ENCODE results near the gene TRIOBP. TPM values are rescaled to one million over a fixed set of nuclear protein-coding genes. Genes with fewer than 3 reads are reported as not detected.

Gene TRIOBP
- total RNA-seq, 1 donor from 2014 or later, result 40.6 TPM

DNA sequence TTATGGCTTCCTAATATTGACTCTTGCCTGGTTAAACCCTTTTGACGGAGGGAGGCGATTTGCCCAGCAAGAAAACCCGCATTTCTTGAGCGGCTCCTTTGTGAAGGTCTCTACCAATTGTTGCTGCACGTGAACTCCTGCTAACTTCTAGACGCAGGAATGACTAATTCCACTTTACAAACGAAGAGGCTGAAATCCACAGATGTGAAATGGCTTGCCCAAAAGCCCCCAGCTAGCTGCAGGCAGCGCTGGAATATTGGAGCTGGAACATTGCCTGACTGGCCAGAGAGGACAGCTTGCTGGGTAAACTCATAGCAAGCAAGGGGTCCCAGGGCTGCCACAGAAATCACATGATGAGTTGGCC lies 111.4 kb downstream of the TRIOBP start:
- peak overlapping the region; percentile 92 for H3K4me2 ChIP-seq (ENCODE audit: low read length)
- H3K9me3 ChIP-seq (ENCODE audit: insufficient read depth, low read depth, low read length), result no peaks in the 10 kb centered on the region
- H3K36me3 ChIP-seq (ENCODE audit: insufficient read depth, low read length), result peaks cover 2% of the 10 kb centered on the region
- peaks cover 18% of the 10 kb centered on the region for H3K79me2 ChIP-seq (ENCODE audit: insufficient read depth, low read length)
- Mint-ChIP-seq H3K9me3 (ENCODE audit: unreplicated experiment) (no peaks in the 10 kb centered on the region), H3K27me3 (ENCODE audit: low read depth, unreplicated experiment) (peaks cover 14% of the 10 kb centered on the region), H3K27ac (ENCODE audit: unreplicated experiment) (no peak overlapping the region), H3K4me1 (ENCODE audit: low read depth, unreplicated experiment) (peaks cover 6% of the 10 kb centered on the region), H3K4me3 (ENCODE audit: unreplicated experiment) (peak overlapping the region; percentile 87), H3K36me3 (ENCODE audit: low read depth, unreplicated experiment) (peaks cover 5% of the 10 kb centered on the region)
- TF ChIP-seq, protein P1, sequence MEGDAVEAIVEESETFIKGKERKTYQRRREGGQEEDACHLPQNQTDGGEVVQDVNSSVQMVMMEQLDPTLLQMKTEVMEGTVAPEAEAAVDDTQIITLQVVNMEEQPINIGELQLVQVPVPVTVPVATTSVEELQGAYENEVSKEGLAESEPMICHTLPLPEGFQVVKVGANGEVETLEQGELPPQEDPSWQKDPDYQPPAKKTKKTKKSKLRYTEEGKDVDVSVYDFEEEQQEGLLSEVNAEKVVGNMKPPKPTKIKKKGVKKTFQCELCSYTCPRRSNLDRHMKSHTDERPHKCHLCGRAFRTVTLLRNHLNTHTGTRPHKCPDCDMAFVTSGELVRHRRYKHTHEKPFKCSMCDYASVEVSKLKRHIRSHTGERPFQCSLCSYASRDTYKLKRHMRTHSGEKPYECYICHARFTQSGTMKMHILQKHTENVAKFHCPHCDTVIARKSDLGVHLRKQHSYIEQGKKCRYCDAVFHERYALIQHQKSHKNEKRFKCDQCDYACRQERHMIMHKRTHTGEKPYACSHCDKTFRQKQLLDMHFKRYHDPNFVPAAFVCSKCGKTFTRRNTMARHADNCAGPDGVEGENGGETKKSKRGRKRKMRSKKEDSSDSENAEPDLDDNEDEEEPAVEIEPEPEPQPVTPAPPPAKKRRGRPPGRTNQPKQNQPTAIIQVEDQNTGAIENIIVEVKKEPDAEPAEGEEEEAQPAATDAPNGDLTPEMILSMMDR (IDR thresholded peaks at IDR 0.05; ENCODE audit: insufficient read depth, low read depth, low read length), result no peak
- no peak for TF ChIP-seq EZH2 (IDR thresholded peaks at IDR 0.05; ENCODE audit: insufficient read depth, low read length)
- H3K9ac ChIP-seq (ENCODE audit: low read length), result peak overlapping the region; percentile 79
- H4K20me1 ChIP-seq (ENCODE audit: insufficient read depth, low read length), result peaks cover 16% of the 10 kb centered on the region
- H3K27me3 ChIP-seq (ENCODE audit: insufficient read depth, low read length), result no peaks in the 10 kb centered on the region
- DNase-seq (ENCODE audit: low read depth), result peak; percentile 39
- peak overlapping the region; percentile 51 for H3K27ac ChIP-seq (ENCODE audit: low read depth, low read length)
- peak overlapping the region; percentile 71 for H3K4me3 ChIP-seq (ENCODE audit: insufficient read depth, low read depth, low read length)
- FAIRE-seq, result no peak
- H2AFZ ChIP-seq (ENCODE audit: low read depth, low read length), result peak overlapping the region; percentile 88
- H3K4me1 ChIP-seq (ENCODE audit: insufficient read depth, low read length), result peaks cover 33% of the 10 kb centered on the region

DNA sequence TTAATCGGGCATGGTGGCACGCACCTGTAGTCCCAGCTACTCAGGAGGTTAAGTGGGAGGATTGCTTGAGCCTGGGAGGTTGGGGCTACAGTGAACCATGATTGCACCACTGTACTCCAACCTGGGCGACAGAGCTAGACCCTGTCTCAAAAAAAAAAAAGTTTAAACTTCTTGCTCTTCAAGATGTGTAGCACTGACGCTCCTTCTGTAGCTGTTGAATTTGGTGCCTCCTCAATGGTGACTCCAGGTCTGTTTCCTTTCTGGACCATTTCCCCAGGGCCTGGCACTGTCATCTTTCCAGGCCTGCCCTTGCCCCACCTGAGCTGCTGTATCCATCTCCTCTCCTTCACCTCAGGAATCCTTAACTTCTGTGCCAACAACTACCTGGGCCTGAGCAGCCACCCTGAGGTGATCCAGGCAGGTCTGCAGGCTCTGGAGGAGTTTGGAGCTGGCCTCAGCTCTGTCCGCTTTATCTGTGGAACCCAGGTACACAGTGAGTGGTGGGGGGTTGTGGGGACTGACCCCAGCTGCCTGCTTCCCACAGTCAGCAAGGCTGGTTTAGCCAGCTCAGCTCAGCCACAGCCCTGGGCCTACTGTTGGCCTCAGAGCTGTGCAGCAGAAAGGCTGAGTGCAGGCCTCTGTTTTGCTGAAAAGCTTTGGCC lies 113.0 kb downstream of the TRIOBP start:
- Mint-ChIP-seq H3K4me1 (ENCODE audit: low read depth, unreplicated experiment) (peaks cover 6% of the 10 kb centered on the region), H3K4me3 (ENCODE audit: unreplicated experiment) (no peak overlapping the region)
- DNase-seq (ENCODE audit: low read depth), result no peak

More for the DNA sequence above, 113.0 kb downstream of the TRIOBP start:
- H3K9me3 Mint-ChIP-seq (ENCODE audit: unreplicated experiment), result no peaks in the 10 kb centered on the region
- peaks cover 7% of the 10 kb centered on the region for H3K27me3 Mint-ChIP-seq (ENCODE audit: low read depth, unreplicated experiment)
- Histone ChIP-seq H3K27me3 (ENCODE audit: insufficient read depth, low read length) (no peaks in the 10 kb centered on the region), H3K4me2 (ENCODE audit: low read length) (no peak overlapping the region), H3K9ac (ENCODE audit: low read length) (no peak overlapping the region), H3K4me1 (ENCODE audit: insufficient read depth, low read length) (peaks cover 27% of the 10 kb centered on the region), H3K27ac (ENCODE audit: low read depth, low read length) (no peak overlapping the region), H3K4me3 (ENCODE audit: insufficient read depth, low read depth, low read length) (no peak overlapping the region), H3K9me3 (ENCODE audit: insufficient read depth, low read depth, low read length) (no peaks in the 10 kb centered on the region), H2AFZ (ENCODE audit: low read depth, low read length) (no peak overlapping the region), H3K36me3 (ENCODE audit: insufficient read depth, low read length) (peaks cover 2% of the 10 kb centered on the region), H4K20me1 (ENCODE audit: insufficient read depth, low read length) (peaks cover 16% of the 10 kb centered on the region), H3K79me2 (ENCODE audit: insufficient read depth, low read length) (peaks cover 18% of the 10 kb centered on the region)
- no peak for FAIRE-seq
- peaks cover 7% of the 10 kb centered on the region for H3K36me3 Mint-ChIP-seq (ENCODE audit: low read depth, unreplicated experiment)
- TF ChIP-seq EZH2 (IDR thresholded peaks at IDR 0.05; ENCODE audit: insufficient read depth, low read length), result no peak
- TF ChIP-seq, protein P1 (IDR thresholded peaks at IDR 0.05; ENCODE audit: insufficient read depth, low read depth, low read length), result no peak
- H3K27ac Mint-ChIP-seq (ENCODE audit: unreplicated experiment), result no peak overlapping the region

Data from astrocyte (in vitro differentiated cells and primary cell).